ENCODE measurements around the gene CFAP61.

DNA sequence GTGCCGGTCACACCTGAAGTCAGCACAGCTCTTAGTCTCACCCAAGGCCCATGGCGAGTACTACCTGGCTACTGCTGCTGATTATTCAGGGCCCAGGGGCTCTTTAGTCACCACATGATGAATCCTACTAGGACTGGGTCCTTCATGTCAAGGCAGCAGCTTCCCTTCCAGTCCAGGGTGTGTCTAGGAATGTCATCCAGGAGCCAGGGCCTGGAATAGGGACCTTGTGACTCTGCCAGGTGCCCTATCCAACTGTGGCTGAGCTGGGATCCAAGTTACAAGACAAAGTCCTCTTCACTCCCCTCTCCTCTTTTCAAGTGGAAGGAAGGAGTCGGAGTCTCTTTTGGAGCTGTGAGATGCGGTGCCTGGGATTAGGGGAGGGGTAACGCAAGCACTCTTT is 85.5 kb downstream of the CFAP61 start:
- TF ChIP-seq, protein P1, sequence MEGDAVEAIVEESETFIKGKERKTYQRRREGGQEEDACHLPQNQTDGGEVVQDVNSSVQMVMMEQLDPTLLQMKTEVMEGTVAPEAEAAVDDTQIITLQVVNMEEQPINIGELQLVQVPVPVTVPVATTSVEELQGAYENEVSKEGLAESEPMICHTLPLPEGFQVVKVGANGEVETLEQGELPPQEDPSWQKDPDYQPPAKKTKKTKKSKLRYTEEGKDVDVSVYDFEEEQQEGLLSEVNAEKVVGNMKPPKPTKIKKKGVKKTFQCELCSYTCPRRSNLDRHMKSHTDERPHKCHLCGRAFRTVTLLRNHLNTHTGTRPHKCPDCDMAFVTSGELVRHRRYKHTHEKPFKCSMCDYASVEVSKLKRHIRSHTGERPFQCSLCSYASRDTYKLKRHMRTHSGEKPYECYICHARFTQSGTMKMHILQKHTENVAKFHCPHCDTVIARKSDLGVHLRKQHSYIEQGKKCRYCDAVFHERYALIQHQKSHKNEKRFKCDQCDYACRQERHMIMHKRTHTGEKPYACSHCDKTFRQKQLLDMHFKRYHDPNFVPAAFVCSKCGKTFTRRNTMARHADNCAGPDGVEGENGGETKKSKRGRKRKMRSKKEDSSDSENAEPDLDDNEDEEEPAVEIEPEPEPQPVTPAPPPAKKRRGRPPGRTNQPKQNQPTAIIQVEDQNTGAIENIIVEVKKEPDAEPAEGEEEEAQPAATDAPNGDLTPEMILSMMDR (IDR thresholded peaks at IDR 0.05): no peak
- no peak for TF ChIP-seq POLR2A (IDR thresholded peaks at IDR 0.05)

Data from adrenal gland (tissue), 5 donors.